Measurements from ENCODE around the gene TRMT11. TPM values are rescaled to one million over a fixed set of nuclear protein-coding genes. Genes with fewer than 3 reads are reported as not detected.

TRMT11 gene
- polyA plus RNA-seq, 1 of the 3 experiments (the other 2 are of a cell fraction): 15.0 TPM

GRCh38 chr6:125951323-125951722 is 35.0 kb upstream of the TRMT11 start:
- no peak overlapping the region for H2AFZ ChIP-seq (ENCODE audit: low read depth)
- POLR2A ChIA-PET: interaction anchor here (0.6 to 0.7 kb wide), 2 partner anchors 33 to 161 kb away, joined by 3 to 4 read pairs; partner anchors contain the start of gene NCOA7
- WGBS (ENCODE audit: low lambda C conversion rate): 40% methylated on average over 1 of the region's 1 CpG

More at GRCh38 chr6:125951323-125951722, 35.0 kb upstream of the TRMT11 start:
- Histone ChIP-seq H3K4me2 (no peak overlapping the region), H3K9me3 (no peaks in the 10 kb centered on the region), H3K9me2 (no peaks in the 10 kb centered on the region), H3K4me1 (ENCODE audit: control insufficient read depth in 1 of 2, insufficient read depth in 2 of 2, low read depth in 1 of 2, low read length in 1 of 2) (no peaks in the 10 kb centered on the region; a peak in 2 of 4 replicates), H3K4me3 (ENCODE audit: low read depth in 2 of 2, low read length in 1 of 2) (no peak overlapping the region), H3K36me3 (replicated peaks in 1 of 2; ENCODE audit: control insufficient read depth in 1 of 2, insufficient read depth in 2 of 2, low read length in 1 of 2) (no peaks in the 10 kb centered on the region), H3F3A (replicated peaks; ENCODE audit: insufficient read depth) (no peaks in the 10 kb centered on the region), H3K27me3 (ENCODE audit: insufficient read depth) (no peaks in the 10 kb centered on the region), H4K20me1 (ENCODE audit: insufficient read depth) (no peaks in the 10 kb centered on the region), H3K27ac (ENCODE audit: low read depth in 2 of 2, low read length in 1 of 2) (no peak overlapping the region), H3K79me2 (ENCODE audit: insufficient read depth) (no peaks in the 10 kb centered on the region), H3K9ac (no peak overlapping the region)
- CTCF ChIA-PET: interaction anchor here (1.3 to 4.4 kb wide), 3 partner anchors 11 to 170 kb away, joined by 3 to 53 read pairs (median 28); partner anchors contain the start of gene NCOA7
- TF ChIP-seq GATA2 (CRISPR knock-in tag; IDR thresholded peaks at IDR 0.05) (no peak), TEAD4 (IDR thresholded peaks at IDR 0.05; ENCODE audit: borderline replicate concordance, insufficient read depth) (no peak), GABPA (IDR thresholded peaks at IDR 0.05; ENCODE audit: low read depth) (no peak), IRF3 (IDR thresholded peaks at IDR 0.05; ENCODE audit: low read depth, low read length) (no peak), USF1 (IDR thresholded peaks at IDR 0.05; ENCODE audit: borderline replicate concordance, low read depth) (no peak), FOXM1 (IDR thresholded peaks at IDR 0.05; ENCODE audit: low read depth) (no peak), RCOR1 (IDR thresholded peaks at IDR 0.05; ENCODE audit: low read length) (no peak), EZH2phosphoT487 (IDR thresholded peaks at IDR 0.05; ENCODE audit: borderline replicate concordance, low read depth) (no peak), SIN3A (IDR thresholded peaks at IDR 0.05; ENCODE audit: borderline replicate concordance, low read depth, low read length) (no peak), CTCF (IDR thresholded peaks at IDR 0.05) (no peak), TCF12 (IDR thresholded peaks at IDR 0.05) (no peak), CHD2 (IDR thresholded peaks at IDR 0.05; ENCODE audit: low read length, partially characterized antibody) (no peak), FOSL2 (IDR thresholded peaks at IDR 0.05; ENCODE audit: borderline replicate concordance, low read depth) (no peak), USF2 (IDR thresholded peaks at IDR 0.05; ENCODE audit: borderline replicate concordance, low read depth, low read length) (no peak), MXI1 (IDR thresholded peaks at IDR 0.05; ENCODE audit: low read depth, low read length) (no peak), ELF1 (IDR thresholded peaks at IDR 0.05) (no peak), SMC3 (IDR thresholded peaks at IDR 0.05; ENCODE audit: low read depth, low read length) (no peak), RXRA (IDR thresholded peaks at IDR 0.05; ENCODE audit: borderline replicate concordance, low read depth) (no peak)
- DNase-seq: no peak
